Activated T-cell treated with anti-CD3 and anti-CD28 coated beads for 1 hour (primary cell): ENCODE measurements around the gene PRDM2.

Source experiments
- DNase-seq: peaks from one replicate; pipeline ENCODE4 v3.0.0-alpha.2; 2020; ENCODE audit warnings: low read depth

Gene PRDM2

GRCh38 chr1:13766592-13767564 lies 66.9 kb downstream of the PRDM2 start:
- no peak for DNase-seq

- DNase-seq, result no peak
These were observed 69.2 kb downstream of the PRDM2 start for GRCh38 chr1:13769212-13769611.

GRCh38 chr1:13769830-13770229 lies 69.8 kb downstream of the PRDM2 start:
- DNase-seq, result no peak

GRCh38 chr1:13770743-13771142 lies 70.8 kb downstream of the PRDM2 start:
- no peak for DNase-seq

- no peak for DNase-seq
These were observed 71.8 kb downstream of the PRDM2 start for GRCh38 chr1:13771745-13772144.

GRCh38 chr1:13772271-13772670 lies 72.3 kb downstream of the PRDM2 start:
- no peak for DNase-seq

- DNase-seq, result no peak
These were observed 74.1 kb downstream of the PRDM2 start for GRCh38 chr1:13774121-13774520.

GRCh38 chr1:13775459-13775858 lies 75.5 kb downstream of the PRDM2 start:
- no peak for DNase-seq

GRCh38 chr1:13775916-13776315 lies 75.9 kb downstream of the PRDM2 start:
- DNase-seq, result no peak

GRCh38 chr1:13778431-13778830 lies 78.4 kb downstream of the PRDM2 start:
- no peak for DNase-seq

GRCh38 chr1:13779930-13780329 lies 79.9 kb downstream of the PRDM2 start:
- no peak for DNase-seq

GRCh38 chr1:13780780-13781179 lies 80.8 kb downstream of the PRDM2 start:
- no peak for DNase-seq

- no peak for DNase-seq
These were observed 81.2 kb downstream of the PRDM2 start for GRCh38 chr1:13781228-13781627.

GRCh38 chr1:13781907-13782633 lies 82.1 kb downstream of the PRDM2 start:
- DNase-seq, result no peak

GRCh38 chr1:13782634-13783360 lies 82.8 kb downstream of the PRDM2 start:
- DNase-seq, result no peak

- DNase-seq, result no peak
These were observed 83.6 kb downstream of the PRDM2 start for GRCh38 chr1:13783551-13783950.

GRCh38 chr1:13784971-13785370 lies 85.0 kb downstream of the PRDM2 start:
- no peak for DNase-seq

GRCh38 chr1:13786541-13786940 lies 86.6 kb downstream of the PRDM2 start:
- DNase-seq, result no peak

GRCh38 chr1:13788795-13789194 lies 88.8 kb downstream of the PRDM2 start:
- no peak for DNase-seq

- DNase-seq, result no peak
These were observed 90.5 kb downstream of the PRDM2 start for GRCh38 chr1:13790290-13791030.

GRCh38 chr1:13792419-13792818 lies 92.4 kb downstream of the PRDM2 start:
- no peak for DNase-seq
